ENCODE data around the gene SBNO2.

SBNO2 gene

DNA sequence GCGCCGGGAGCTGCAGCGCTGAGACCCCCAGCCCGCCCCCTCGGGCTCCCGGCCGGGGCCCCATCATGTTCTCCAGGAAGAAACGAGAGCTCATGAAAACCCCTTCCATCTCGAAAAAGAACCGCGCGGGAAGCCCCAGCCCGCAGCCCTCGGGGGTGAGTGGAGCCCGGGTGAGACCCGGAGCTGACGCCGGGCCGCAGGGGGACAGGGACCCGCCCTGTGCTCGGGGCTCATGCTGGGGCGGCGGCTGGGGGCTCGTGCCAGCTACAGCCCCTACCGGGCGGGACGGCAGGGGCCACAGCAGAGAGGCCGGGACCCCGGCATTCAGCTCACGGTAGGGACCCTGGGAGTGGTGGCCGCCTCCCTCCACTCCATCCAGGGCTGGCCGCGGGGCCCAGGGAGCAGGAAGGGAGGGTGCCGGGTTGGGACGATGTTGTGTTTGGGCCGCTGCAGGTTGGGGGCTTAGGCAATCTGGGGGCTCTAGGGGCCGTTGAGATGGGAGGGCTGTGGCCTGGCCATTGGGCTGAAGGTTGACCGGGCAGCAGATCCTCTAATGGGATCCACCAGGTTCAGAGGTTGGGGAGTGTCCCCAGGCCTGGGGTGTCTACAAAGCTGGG, 106.6 kb downstream of the SBNO2 start:
- no peak for DNase-seq
- H2AFZ ChIP-seq (ENCODE audit: low read length), result peak overlapping the region; percentile 17; the same call in 1 of the 2 replicates
- peak overlapping the region; percentile 99 for H3K4me2 ChIP-seq (ENCODE audit: low read depth, low read length)
- H3K79me2 ChIP-seq (ENCODE audit: low read length), result peaks cover 56% of the 10 kb centered on the region
- TF ChIP-seq EZH2 (optimal IDR thresholded peaks at IDR 0.05; ENCODE audit: low read depth, low read length) (no peak), EZH2phosphoT487 (IDR thresholded peaks at IDR 0.05; ENCODE audit: low read length) (no peak)
- TF ChIP-seq, protein P1, sequence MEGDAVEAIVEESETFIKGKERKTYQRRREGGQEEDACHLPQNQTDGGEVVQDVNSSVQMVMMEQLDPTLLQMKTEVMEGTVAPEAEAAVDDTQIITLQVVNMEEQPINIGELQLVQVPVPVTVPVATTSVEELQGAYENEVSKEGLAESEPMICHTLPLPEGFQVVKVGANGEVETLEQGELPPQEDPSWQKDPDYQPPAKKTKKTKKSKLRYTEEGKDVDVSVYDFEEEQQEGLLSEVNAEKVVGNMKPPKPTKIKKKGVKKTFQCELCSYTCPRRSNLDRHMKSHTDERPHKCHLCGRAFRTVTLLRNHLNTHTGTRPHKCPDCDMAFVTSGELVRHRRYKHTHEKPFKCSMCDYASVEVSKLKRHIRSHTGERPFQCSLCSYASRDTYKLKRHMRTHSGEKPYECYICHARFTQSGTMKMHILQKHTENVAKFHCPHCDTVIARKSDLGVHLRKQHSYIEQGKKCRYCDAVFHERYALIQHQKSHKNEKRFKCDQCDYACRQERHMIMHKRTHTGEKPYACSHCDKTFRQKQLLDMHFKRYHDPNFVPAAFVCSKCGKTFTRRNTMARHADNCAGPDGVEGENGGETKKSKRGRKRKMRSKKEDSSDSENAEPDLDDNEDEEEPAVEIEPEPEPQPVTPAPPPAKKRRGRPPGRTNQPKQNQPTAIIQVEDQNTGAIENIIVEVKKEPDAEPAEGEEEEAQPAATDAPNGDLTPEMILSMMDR (IDR thresholded peaks at IDR 0.05; ENCODE audit: low read length), result no peak
- no peaks in the 10 kb centered on the region for H3K9me3 ChIP-seq (replicated peaks; ENCODE audit: insufficient read depth, low read length)
- H3F3A ChIP-seq (ENCODE audit: insufficient read depth, low read length), result peaks cover 67% of the 10 kb centered on the region
- H4K20me1 ChIP-seq (ENCODE audit: insufficient read depth, low read length), result 0 out of 2 replicates have a peak, but pooled peaks cover 4% of the 10 kb centered on the region
- H3K4me1 ChIP-seq (ENCODE audit: low read length), result peaks cover 22% of the 10 kb centered on the region
- H3K4me3 ChIP-seq (ENCODE audit: low read length), result peak overlapping the region; percentile 98
- peak overlapping the region; percentile 80 for H3K27ac ChIP-seq (ENCODE audit: low read length)
- 0 out of 2 replicates have a peak, but pooled peaks cover 6% of the 10 kb centered on the region for H3K36me3 ChIP-seq (replicated peaks; ENCODE audit: insufficient read depth, low read length)
- H3K27me3 ChIP-seq (replicated peaks; ENCODE audit: insufficient read depth, low read length), result no peaks in the 10 kb centered on the region
- no peaks in the 10 kb centered on the region for H3K9me2 ChIP-seq (replicated peaks; ENCODE audit: insufficient read depth, low read length)
- H3K9ac ChIP-seq (ENCODE audit: low read length), result peak overlapping the region; percentile 83

DNA sequence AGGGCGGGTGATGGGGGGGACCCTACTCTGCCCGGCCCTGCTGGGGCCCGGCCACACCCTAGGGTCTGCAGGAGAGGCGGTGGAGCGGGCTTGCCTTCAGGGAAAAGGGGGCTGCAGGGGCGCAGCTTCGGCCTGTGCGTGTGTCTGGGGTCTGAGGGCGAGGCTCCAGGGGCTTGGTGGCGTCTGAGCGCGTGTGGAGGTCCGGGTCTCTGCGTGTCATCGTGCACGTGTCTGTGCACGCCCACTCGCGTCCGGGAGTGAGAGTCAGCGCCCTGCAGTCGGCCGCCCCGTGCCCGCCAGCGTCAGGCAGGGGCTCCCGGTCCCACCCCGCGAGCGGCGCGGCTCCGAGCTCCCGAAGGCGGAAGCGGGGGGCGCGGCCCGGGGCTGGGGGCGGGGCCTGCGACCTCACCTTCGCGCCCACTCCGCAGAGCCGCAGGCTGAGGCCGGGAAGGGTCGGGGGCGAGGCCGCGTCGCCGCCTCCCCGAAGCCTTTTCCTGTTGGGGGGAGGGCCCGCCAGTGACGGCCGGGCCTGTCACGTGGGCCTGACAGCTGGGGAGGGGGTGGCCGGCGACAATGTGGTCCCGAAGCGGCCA, 107.2 kb downstream of the SBNO2 start, which contains the start of gene ARHGAP45:
Gene ARHGAP45 (plus strand): TSS at position 420 of the 593 bp plus-strand sequence. CDS start 239 bp downstream, outside the sequence.
- peak; percentile 89 for DNase-seq
- TF ChIP-seq, protein P1 (IDR thresholded peaks at IDR 0.05; ENCODE audit: low read length), result no peak
- TF ChIP-seq EZH2phosphoT487 (IDR thresholded peaks at IDR 0.05; ENCODE audit: low read length), result no peak
- no peak for TF ChIP-seq EZH2 (optimal IDR thresholded peaks at IDR 0.05; ENCODE audit: low read depth, low read length)
- Histone ChIP-seq H3K36me3 (replicated peaks; ENCODE audit: insufficient read depth, low read length) (0 out of 2 replicates have a peak, but pooled peaks cover 4% of the 10 kb centered on the region), H2AFZ (ENCODE audit: low read length) (peak within 1 kb of the TSS; percentile 58), H3F3A (ENCODE audit: insufficient read depth, low read length) (peaks cover 61% of the 10 kb centered on the region), H3K9me3 (replicated peaks; ENCODE audit: insufficient read depth, low read length) (no peaks in the 10 kb centered on the region), H4K20me1 (ENCODE audit: insufficient read depth, low read length) (no peaks in the 10 kb centered on the region), H3K27me3 (replicated peaks; ENCODE audit: insufficient read depth, low read length) (no peaks in the 10 kb centered on the region), H3K4me3 (ENCODE audit: low read length) (peak within 1 kb of the TSS; percentile 98), H3K4me1 (ENCODE audit: low read length) (peaks cover 22% of the 10 kb centered on the region), H3K79me2 (ENCODE audit: low read length) (peaks cover 50% of the 10 kb centered on the region), H3K4me2 (ENCODE audit: low read depth, low read length) (peak within 1 kb of the TSS; percentile 99), H3K9me2 (replicated peaks; ENCODE audit: insufficient read depth, low read length) (no peaks in the 10 kb centered on the region), H3K27ac (ENCODE audit: low read length) (peak within 1 kb of the TSS; percentile 80), H3K9ac (ENCODE audit: low read length) (peak within 1 kb of the TSS; percentile 83)

DNA sequence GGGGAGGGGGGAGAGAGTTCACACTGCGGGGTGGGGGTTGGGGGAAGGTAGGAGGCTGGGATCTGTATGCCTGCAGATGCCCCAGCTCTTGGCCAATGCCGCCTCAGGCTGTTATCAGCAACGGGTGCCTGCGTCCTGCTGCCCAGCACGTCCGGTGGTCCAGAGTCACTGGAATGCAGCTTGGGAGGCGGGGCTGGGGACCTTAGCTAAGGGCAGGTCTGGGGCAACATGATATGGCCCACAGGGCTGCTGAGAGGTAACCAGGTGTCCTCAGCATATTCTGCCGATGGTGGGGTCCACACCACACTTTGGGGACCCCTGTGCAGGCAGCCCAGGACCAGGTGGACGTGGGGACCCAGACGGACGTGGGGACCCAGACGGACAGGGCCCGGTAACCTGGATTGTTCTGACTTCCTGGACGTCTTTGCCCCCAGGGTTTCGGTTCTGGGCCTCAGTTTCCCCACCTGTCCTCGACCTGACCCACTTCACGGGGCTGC, 107.8 kb downstream of the SBNO2 start:
- TF ChIP-seq, protein P1 (IDR thresholded peaks at IDR 0.05; ENCODE audit: low read length), result no peak
- no peak for TF ChIP-seq EZH2 (optimal IDR thresholded peaks at IDR 0.05; ENCODE audit: low read depth, low read length)
- TF ChIP-seq EZH2phosphoT487 (IDR thresholded peaks at IDR 0.05; ENCODE audit: low read length), result no peak
- Histone ChIP-seq H3F3A (ENCODE audit: insufficient read depth, low read length) (peaks cover 60% of the 10 kb centered on the region), H3K27ac (ENCODE audit: low read length) (no peak overlapping the region), H3K79me2 (ENCODE audit: low read length) (peaks cover 46% of the 10 kb centered on the region), H3K4me2 (ENCODE audit: low read depth, low read length) (peak overlapping the region; percentile 99), H3K9ac (ENCODE audit: low read length) (peak overlapping the region; percentile 83), H4K20me1 (ENCODE audit: insufficient read depth, low read length) (no peaks in the 10 kb centered on the region), H3K27me3 (replicated peaks; ENCODE audit: insufficient read depth, low read length) (no peaks in the 10 kb centered on the region), H3K4me1 (ENCODE audit: low read length) (peaks cover 22% of the 10 kb centered on the region), H3K36me3 (replicated peaks; ENCODE audit: insufficient read depth, low read length) (0 out of 2 replicates have a peak, but pooled peaks cover 4% of the 10 kb centered on the region), H2AFZ (ENCODE audit: low read length) (peak overlapping the region; percentile 58; the same call in 1 of the 2 replicates), H3K9me2 (replicated peaks; ENCODE audit: insufficient read depth, low read length) (no peaks in the 10 kb centered on the region), H3K4me3 (ENCODE audit: low read length) (peak overlapping the region; percentile 98), H3K9me3 (replicated peaks; ENCODE audit: insufficient read depth, low read length) (no peaks in the 10 kb centered on the region)
- DNase-seq, result no peak
